GM19372 (cell line): ENCODE data around the gene PCBP1.
"Not testable (repeated sequence)": the region's sequence is repeated elsewhere in the genome, so short reads cannot be mapped to it uniquely, and the experiment has no call there.

Source experiments
- ATAC-seq: cut with Tn5 transposase; IDR thresholded peaks from one replicate; pipeline ENCODE4 v1.9.1; 2021; ENCODE audit warnings: mild to moderate bottlenecking, low read depth, moderate library complexity; ENCODE audit not compliant: unreplicated experiment

Gene PCBP1

GRCh38 chr2:70080610-70081200 is 6.6 kb upstream of the PCBP1 start:
- no peak for ATAC-seq

- no peak for ATAC-seq
Measured at GRCh38 chr2:70081221-70081620, 6.1 kb upstream of the PCBP1 start.

GRCh38 chr2:70083344-70084156 is 3.7 kb upstream of the PCBP1 start:
- peak; percentile 26 for ATAC-seq

GRCh38 chr2:70084973-70085710 is 2.1 kb upstream of the PCBP1 start:
- no peak for ATAC-seq

- no peak for ATAC-seq
Measured at GRCh38 chr2:70085711-70086277, 1.5 kb upstream of the PCBP1 start.

GRCh38 chr2:70086278-70086837 is 919 bp upstream of the PCBP1 start:
- ATAC-seq: peak; percentile 37

GRCh38 chr2:70087702-70088597 is 673 bp downstream of the PCBP1 start:
- ATAC-seq: no peak

- ATAC-seq: no peak
Measured at GRCh38 chr2:70088598-70089219, 1.4 kb downstream of the PCBP1 start.

- no peak for ATAC-seq
Measured at GRCh38 chr2:70089220-70089982, 2.1 kb downstream of the PCBP1 start.

GRCh38 chr2:70089983-70090525 is 2.8 kb downstream of the PCBP1 start:
- ATAC-seq: no peak

- ATAC-seq: no peak
Measured at GRCh38 chr2:70090706-70091334, 3.5 kb downstream of the PCBP1 start.

GRCh38 chr2:70091364-70091763 is 4.1 kb downstream of the PCBP1 start:
- ATAC-seq: no peak

- ATAC-seq: no peak
Measured at GRCh38 chr2:70091816-70092215, 4.5 kb downstream of the PCBP1 start.

- not testable (repeated sequence) for ATAC-seq
Measured at GRCh38 chr2:70092576-70093243, 5.4 kb downstream of the PCBP1 start.

GRCh38 chr2:70094171-70094977 is 7.1 kb downstream of the PCBP1 start:
- ATAC-seq: no peak

GRCh38 chr2:70094978-70095719 is 7.9 kb downstream of the PCBP1 start:
- peak; percentile 66 for ATAC-seq
